GM19239 (cell line): Measurements from ENCODE around the gene RAX2.
"Not testable (repeated sequence)": the region's sequence is repeated elsewhere in the genome, so short reads cannot be mapped to it uniquely, and the experiment has no call there.

Experiments used
- DNase-seq: peaks from one replicate; pipeline ENCODE4 v3.0.0; 2011; ENCODE audit warnings: low spot score; ENCODE audit not compliant: insufficient read length
- FAIRE-seq: peaks from 2 replicates; lab custom pipeline; 2011; peaks lifted over from hg19 to GRCh38; lab: Jason Lieb, UNC

Gene RAX2

DNA sequence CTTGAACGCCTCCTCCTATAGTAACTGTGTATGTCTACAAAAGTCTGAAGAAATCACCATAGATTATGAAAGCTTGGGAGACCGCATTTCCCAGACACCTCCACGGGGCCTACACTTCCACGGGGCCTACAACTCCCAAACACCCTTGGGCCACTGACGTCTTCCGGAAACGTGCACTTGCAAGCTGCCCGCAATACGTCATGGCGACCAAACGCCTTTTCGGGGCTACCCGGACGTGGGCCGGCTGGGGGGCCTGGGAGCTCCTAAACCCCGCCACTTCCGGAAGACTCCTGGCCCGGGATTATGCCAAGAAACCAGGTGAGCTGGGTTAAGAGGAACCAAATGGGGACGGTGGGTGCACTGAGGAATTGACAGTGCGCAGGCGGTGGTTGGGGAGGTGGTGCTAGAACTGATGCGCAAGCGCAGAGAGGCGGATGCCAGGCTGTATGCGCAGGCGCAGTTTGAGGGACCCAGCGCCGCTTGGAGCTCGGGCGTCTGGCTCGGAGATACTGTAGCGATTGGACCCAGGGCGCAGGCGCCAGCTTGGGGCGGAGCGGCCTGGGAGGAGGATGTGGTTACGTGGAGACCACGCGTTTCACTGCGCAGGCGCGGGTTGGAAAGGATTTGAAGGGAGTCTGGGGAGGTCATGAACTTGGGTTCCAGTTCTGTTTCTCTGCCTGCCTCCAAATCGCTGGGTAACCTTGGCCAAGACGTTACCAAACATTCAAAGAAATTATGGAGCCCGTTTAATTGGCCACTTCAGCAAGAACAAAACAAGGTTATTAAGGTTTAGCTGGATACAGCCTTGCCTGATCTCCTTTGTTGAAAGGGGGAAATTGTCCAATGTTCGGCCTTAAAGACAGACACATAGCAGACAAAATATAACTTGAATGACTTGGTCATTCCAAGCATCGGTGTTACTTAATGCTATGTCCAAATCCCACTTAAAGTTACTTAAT is 9.2 kb downstream of the RAX2 start, which contains the start of gene MRPL54:
TSS of gene MRPL54 (plus strand) at position 182 of the 959 bp plus-strand sequence. CDS start at position 201, 19 bp downstream.
- DNase-seq, result peak; percentile 95
- FAIRE-seq, result peak; percentile 99

DNA sequence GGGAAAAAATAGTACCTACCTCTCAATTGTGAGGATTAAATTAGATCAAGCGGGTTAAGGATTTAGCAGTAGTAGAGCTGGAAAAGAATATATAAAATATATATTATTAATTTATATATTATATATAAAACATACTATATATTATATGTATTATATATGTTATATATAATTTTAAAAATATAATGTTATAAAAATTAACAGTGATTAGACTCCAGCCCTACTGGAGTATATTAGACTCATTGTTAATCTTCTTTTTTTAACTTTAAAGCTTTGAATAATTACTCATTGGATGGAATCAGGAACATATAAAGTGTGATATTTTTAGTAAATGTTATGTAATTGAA is 9.9 kb downstream of the RAX2 start:
- no peak for FAIRE-seq
- DNase-seq, result no peak

DNA sequence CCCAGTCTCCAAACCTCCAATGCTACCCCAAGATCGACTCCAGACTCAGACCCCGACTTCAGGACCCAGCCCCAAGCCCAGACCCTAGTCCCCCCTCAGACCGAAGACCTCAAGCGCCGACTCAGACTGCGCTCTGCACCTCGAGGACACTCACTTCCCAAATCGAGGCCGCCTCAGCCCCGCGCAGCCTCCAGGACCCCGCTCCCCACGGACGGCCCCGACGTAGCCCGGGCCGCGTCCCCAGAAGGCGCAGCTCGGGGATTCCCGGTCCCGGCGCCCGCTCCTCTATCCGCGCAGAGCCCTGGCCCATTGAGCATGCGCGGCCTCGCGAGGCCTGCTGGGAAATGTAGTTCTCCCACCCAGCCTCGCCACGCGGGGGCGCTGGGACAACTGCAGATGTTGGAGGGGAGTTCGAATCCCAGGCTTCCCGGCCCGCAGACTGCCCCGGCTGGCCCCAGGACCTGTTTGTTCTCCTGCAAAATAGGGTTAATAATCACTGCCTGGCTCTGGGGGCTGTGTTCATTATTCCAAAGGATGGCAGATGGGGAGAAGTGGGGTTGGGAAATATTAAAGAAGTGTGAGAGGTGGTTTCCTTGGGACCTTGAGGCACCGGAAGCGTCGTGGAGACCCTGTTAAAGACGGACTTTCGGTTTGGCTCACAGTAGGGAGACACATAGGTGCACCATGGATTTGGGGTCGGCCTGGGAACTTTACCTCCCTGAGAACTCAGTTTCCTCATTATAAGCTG is 10.5 kb downstream of the RAX2 start, which contains the start of gene APBA3:
TSS of gene APBA3 (minus strand) at position 311 of the 748 bp plus-strand sequence. CDS start 1,428 bp downstream, outside the sequence.
- DNase-seq (peak; percentile 93), FAIRE-seq (peak; percentile 75)

DNA sequence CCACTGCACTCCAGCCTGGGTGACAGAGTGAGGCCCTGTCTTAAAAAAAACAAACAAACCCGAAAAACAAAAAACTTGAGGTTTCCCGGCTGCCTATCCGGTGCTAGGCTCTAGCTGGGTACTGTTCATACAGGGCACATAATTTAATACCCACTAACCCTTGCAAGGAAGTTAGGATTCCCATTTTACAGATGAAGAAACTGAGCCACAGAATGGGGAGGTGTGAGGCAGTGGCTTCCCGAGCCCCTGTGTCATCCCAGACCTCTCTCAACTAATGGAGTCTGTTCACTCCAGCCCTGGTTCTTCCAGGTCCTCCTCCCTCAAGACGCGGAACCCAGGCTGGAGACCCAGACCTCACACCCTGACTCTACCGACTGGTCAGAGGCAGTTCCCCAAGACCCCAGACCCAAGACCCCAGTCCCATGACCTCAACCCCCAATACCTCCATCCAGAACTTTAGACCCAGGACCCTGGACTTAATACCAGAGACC is 11.1 kb downstream of the RAX2 start:
- peak; percentile 11 for FAIRE-seq

DNA sequence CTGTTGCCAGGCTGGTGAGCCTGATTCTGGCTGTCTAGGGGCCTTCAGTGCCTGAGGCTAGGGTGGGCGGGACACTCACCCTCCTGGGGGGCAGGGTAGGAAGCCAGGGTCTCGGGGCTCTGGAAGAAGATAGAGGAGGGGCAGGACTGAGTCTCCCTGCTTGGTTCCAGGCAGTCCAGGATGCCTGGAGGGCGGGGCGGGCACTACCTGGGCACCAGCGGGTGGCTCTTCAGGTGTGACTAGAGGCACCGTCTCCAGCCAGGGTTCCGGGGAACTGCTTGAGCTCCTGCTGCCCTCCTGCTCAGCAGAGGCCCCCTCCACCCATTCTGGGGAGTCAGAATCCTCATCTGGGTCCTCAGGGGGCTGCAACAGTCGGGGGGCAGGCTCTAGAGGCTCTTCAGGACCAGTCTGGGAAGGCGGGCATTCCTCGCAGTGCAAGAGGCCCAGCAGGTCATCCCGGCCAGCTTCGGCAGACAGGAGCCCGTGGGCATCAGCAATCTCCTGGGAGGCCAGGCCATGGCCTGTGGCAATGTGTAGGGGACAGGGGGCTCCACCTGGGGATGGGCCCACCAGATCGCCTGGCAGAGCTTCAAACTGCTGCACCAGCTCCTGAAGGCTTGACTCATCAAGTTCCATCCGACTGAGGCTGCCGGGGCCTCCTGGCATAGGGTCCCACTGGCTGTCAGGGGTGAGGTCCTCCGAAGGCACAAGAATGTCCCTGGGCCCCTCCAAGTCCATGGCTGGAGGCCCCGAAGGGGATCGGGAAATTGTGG is 12.4 kb downstream of the RAX2 start:
- no peak for DNase-seq
- FAIRE-seq, result no peak

More for the DNA sequence above, 11.1 kb downstream of the RAX2 start:
- no peak for DNase-seq

DNA sequence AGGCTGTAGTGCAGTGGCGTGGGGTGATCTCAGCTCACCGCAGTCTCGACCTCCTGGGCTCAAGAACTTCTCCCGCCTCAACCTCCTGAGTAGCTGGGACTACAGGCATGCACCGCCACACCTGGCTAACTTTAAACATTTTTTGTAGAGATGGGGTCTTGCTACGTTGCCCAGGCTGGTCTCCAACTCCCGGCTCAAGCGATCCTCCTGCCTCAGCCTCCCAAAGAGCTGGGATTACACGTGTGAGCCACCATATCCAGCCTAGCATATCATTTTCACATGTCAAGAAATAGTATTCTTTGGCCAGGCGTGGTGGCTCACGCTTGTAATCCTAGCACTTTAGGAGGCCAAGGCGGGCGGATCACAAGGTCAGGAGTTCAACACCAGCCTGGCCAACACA is 13.7 kb downstream of the RAX2 start:
- FAIRE-seq, result not testable (repeated sequence)

DNA sequence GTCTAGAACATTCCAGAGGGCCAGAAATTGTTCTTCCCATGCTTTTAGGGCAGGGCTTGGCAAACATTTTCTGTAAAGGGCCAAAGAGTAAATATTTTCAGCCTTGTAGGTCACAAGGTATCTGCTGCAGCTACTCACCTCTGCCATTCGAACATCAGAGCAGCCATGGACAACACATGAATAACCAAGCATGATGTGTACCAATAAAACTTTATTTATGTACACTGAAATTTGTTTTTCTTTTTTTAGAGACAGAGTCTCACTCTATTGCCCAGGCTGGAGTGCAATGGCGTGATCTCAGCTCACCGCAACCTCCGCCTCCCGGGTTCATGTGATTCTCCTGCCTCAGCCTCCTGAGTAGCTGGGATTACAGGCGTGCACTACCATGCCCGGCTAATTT is 14.3 kb downstream of the RAX2 start:
- not testable (repeated sequence) for DNase-seq, FAIRE-seq

More for the DNA sequence above, 13.7 kb downstream of the RAX2 start:
- DNase-seq, result not testable (repeated sequence)

DNA sequence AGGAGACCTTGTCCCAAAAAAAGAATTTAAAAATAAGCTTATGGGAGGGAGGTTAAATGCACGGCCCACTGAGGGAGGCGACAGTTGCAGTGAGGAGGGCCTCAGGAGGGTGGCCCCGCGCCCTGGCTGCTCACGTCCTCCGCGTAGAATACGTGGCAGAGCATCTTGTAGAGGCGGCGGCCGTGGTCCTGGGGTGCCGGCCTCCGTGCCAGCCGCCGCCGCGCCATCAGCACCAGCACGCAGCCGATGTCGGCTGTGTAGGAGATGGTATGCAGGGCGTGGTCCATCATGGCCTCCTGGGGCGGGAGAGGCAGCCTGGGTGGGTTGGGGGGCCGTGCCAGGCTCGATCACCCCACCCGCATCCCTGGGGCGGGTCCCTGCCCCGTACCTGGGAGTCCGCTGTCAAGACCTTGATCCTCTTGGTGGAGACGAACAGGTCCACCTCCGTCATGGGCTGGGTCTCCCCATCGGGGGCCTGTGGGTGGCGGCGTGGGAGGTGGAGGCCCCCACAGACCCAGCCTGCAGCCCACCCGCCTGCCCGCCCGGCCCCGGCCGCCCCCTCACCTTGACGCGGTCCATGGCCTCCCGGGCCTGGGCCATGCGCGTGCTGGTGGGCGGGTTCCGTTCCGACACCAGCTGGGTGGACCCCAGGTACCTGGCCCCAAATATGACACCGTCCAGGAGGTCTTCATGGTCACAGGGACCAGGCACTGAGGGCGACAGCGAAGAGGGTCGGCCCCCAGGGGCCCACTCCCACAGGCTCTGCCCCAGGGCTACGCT is 18.2 kb downstream of the RAX2 start:
- DNase-seq (no peak), FAIRE-seq (no peak)

DNA sequence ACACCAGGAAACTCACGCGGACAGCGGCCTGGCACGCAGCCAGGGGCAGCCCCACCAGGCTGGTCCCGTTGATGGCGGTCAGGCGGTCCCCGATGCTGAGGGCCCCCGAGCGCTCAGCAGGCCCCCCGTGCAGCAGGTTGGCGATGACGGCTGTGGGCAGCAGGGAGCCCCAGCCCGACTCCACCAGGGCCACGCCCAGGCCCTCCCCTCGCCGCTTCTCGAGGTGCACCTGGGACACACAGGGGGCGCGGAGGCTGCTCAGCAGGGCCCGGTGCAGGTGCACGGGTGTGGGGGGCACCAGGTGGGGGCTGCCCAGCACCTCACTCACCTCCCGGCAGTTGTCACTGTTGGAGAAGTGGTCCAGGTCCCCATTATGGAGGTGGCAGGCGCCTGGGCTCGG is 19.5 kb downstream of the RAX2 start:
- no peak for FAIRE-seq
- no peak for DNase-seq

DNA sequence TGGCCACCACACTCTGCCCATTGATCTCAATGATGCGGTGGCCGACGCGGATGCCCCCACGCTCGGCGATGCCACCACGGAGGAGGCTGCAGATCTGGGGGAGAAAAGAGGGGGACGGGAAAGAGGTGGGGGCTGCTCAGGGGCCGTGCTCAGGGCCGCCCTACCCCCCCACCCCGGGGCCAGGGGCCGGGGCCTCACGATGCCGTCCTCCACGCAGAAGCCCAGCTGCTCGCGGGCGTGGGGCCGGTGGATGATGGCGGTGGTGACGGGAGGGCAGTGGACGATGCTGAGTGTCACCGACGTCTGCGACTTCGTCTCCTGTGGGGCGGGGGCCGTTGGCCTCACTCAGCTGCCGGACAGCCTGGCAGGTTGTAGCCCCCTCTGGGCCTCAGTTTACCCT is 20.8 kb downstream of the RAX2 start:
- no peak for DNase-seq
- FAIRE-seq, result no peak

DNA sequence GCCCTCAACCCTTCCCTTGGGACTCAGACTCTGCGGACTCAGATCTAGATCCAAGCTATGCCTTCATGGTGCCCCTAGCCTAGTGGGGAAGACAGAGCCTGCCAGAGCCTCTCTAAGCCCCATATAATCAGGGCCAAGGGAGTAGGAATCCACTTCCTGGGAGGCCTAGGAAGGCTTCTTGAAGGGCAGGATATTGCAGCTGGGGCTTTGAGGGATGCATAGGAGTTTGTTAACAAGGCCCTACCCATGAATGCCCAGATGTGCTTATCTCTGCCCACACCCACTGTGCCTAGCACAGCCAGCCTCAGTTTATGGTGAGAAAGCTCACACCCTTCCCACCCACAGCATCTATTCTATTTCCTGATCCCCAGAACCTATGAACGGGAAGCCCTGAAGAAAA is 21.8 kb downstream of the RAX2 start:
- FAIRE-seq (no peak), DNase-seq (no peak)

DNA sequence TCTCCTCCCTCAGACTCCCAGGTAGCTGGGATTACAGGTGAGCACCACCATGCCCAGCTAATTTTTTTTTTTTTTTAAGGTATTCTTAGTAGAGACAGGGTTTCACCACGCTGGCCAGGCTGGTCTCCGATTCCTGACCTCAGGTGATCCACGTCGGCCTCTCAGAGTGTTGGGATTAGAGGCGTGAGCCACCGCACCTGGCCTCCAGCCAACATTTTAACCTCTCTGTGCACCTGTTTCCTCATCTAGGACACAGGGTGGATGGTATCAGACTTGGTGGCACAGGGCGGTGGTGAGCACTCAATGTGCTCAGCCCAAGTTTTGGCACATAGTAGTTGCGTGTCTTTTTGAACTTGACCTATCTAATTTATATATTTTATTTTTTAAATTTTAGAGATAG is 23.1 kb downstream of the RAX2 start:
- FAIRE-seq (no peak), DNase-seq (no peak)

DNA sequence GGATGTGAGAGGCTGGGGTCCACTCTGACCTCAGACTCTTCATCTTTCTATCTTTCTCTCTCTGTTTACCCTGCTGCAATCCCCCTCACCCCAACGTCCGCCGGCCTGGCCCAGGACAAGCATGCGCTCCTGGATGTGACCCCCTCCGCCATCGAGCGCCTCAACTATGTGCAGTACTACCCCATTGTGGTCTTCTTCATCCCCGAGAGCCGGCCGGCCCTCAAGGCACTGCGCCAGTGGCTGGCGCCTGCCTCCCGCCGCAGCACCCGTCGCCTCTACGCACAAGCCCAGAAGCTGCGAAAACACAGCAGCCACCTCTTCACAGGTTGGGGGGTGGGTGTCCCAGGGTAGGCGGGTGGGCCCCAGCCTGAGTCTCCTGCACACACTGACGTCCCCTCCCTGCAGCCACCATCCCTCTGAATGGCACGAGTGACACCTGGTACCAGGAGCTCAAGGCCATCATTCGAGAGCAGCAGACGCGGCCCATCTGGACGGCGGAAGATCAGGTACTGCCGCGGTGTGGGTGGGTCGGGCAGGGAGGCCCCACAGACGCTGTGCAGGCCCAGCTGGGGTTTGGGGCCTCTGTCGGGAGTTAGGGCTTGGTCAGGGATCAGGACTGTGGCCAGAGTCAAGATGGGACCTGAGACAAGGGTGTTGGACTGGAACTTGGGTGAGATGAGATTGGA is 25.5 kb downstream of the RAX2 start:
- no peak for FAIRE-seq
- no peak for DNase-seq

DNA sequence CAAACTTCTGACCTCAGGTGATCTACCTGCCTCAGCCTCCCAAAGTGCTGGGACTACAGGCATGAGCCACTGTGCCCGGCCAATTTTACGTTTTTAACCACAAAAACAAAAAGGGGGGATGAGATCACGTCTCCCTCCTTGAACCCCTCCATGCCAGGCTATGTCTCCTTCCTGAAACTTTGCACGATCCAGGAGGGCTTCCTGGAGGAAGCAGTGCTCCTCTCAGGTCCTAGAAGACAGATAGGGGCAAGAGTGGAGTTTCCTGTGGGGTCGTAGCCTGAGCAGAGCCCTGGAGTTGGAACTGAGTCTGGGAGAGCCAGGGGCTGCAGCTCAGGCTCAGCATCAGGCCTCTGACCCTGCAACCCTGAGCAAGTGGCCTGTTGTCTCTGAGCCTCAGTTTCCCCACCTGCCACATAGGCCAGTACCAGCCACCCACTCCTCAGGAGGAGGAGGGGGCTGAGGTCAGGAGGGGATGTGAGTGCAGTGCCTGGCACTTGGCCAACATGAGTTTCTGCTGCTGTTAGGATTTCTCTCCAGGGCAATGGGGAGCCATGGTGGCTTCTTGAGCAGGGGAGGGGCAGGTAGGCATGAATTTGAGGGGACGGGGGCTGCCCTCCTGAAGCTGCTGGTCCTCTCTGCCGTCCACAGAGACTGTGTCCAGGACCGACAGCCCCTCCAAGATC is 26.5 kb downstream of the RAX2 start:
- DNase-seq (no peak), FAIRE-seq (no peak)

DNA sequence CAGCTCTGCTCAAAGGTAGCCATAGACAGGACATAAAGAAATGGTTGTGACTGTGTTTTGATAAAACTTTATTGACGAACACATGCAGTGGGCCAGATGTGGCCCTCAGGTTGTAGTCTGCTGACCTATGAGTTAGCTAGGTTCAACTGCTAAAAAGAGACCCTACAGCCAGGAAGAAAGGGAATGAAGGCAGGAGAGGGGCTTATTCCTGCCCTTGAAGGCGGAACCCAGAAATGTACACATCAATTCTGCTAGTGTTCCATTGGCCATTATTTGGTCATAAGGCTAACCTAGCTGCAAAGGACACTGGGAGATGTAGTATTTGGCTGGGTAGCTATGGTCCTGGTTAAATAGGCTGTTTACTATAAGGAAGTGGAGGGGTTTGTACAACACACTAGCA is 28.5 kb downstream of the RAX2 start:
- DNase-seq, result no peak
- FAIRE-seq, result no peak

DNA sequence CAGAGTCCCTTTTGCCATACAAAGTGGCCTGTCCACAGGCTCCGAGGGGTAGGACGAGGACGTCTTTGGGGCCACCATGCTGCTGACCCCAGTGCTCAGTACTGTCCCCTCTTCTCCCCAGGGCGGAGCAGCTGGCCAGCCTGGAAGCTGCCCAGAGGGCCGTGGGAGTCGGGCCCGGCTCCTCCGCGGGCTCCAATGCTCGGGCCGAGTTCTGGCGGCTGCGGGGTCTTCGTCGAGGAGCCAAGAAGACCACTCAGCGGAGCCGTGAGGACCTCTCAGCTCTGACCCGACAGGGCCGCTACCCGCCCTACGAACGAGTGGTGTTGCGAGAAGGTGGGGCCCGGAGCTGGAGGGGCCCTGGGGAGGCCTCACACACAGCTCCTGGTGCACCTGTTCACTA is 31.6 kb downstream of the RAX2 start:
- FAIRE-seq, result no peak
- no peak for DNase-seq

DNA sequence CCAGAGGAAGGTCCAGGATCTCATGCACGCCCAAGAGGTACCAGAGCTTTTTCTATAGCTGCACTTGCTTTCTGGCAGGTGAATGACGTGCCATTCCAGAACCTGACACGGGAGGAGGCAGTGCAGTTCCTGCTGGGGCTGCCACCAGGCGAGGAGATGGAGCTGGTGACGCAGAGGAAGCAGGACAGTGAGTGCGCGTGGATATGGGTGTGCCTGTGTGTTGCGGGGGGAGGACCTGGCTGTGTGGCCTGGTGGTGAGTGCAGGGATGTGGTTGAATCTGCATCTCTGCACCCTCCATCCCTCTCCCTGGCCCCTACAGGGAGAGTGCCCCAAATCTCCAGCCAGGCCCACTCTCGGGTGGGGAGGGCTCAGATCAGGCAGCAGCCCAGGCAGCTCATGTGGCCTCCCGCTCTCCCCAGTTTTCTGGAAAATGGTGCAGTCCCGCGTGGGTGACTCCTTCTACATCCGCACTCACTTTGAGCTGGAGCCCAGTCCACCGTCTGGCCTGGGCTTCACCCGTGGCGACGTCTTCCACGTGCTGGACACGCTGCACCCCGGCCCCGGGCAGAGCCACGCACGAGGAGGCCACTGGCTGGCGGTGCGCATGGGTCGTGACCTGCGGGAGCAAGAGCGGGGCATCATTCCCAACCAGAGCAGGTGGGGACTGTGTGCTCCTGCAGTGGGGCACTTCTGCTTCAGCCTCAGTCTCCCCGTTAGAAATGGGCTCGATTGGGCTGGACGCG is 33.4 kb downstream of the RAX2 start:
- FAIRE-seq (no peak), DNase-seq (no peak)
